ENCODE data around the gene ACSF3.
"Not testable (repeated sequence)": the region's sequence is repeated elsewhere in the genome, so short reads cannot be mapped to it uniquely, and the experiment has no call there.

ACSF3 gene

DNA sequence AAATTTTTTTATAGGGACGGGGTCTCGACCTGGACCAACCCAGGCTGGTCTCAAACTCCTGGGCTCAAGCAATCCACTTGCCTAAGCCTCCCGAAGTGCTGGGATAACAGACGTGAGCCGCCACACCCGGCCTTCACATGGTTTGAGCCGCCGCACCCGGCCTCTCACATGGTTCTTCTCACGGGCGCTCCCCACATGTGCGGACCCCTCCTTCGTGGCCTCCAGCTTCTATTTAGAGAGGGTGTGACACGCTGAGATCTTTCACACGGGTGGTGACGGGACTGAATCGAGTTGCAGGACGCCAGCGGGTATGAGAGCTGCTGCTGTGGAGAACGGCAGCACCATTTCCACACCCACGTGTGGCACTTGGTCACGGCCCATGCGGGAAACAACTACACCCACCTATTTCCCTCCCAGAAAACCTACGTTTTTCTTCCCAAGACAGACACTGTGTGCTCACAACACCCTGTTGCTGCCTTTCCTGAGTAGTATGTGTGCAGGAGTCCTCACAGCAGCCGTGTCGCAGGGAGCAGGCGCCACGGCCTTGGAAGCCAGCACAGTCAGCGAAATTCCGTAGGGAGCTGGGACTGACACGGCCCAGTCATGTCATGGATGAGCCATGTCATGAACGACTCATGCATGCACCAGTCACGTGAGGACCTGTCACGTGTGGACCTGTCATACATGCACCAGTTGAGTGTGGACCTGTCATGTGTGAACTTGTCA, 20.1 kb upstream of the ACSF3 start:
- no peak for FAIRE-seq

GRCh38 chr16:89074072-89074674, 19.5 kb upstream of the ACSF3 start:
- not testable (repeated sequence) for FAIRE-seq

DNA sequence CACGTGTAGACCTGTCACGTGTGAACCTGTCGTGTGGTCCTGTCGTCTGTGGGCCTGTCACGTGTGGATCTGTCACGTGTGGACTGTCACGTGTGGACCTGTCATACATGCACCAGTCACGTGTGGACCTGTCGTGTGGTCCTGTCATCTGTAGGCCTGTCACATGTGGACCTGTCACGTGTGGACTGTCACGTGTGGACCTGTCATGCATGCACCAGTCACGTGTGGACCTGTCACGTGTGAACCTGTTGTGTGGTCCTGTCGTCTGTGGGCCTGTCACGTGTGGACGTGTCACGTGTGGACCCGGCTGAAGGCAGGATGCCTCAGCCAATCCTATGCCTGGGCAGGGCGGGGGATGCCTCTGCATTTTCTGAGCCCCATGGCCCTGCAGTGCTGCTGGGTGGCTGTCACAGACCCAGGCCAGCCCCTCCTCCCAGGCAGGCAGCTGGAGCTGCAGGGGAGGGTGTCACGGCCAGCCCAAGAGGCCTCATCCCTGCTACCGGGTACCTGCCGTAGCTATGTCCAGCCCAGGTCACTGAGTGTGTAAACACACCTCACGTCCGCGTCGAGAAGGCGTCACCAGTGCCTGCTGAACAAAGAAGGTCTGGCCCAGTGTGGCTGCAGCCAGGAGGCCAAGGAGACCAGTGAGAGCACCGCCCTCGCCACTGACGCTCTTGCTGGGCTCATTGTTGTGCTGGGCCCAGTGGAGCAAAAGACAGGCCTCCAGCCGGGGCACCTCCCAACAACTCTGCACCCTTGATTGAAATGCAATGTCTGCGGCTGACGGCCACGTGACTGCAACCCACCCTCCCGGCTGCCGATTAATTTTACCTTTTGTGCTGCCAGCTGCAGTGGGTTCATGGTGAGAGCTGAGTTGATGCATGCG, 18.6 kb upstream of the ACSF3 start:
- no peak for FAIRE-seq

GRCh38 chr16:89076159-89076558, 17.5 kb upstream of the ACSF3 start:
- FAIRE-seq = no peak

DNA sequence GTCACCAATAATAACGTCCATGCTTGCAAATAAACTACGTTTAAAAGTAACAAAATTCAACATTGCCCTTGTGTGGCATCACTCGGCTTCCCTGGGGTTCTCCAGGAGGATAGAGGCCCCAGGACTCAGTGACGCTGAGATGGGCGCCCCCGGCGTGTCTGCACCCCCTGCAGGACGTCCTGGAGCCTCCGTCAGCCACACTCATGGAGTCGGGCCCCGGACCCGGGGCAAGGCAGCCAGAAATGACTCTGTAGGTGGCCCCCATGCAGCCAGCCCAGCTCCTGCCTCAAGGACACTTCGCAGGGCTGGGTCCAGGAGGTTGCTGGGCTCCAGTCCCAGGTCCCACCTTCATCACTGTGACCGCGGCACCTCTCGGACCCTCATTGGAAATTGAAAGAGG, 16.6 kb upstream of the ACSF3 start:
- FAIRE-seq = no peak

- no peak for FAIRE-seq
Observed at GRCh38 chr16:89078172-89078571, 15.5 kb upstream of the ACSF3 start.

DNA sequence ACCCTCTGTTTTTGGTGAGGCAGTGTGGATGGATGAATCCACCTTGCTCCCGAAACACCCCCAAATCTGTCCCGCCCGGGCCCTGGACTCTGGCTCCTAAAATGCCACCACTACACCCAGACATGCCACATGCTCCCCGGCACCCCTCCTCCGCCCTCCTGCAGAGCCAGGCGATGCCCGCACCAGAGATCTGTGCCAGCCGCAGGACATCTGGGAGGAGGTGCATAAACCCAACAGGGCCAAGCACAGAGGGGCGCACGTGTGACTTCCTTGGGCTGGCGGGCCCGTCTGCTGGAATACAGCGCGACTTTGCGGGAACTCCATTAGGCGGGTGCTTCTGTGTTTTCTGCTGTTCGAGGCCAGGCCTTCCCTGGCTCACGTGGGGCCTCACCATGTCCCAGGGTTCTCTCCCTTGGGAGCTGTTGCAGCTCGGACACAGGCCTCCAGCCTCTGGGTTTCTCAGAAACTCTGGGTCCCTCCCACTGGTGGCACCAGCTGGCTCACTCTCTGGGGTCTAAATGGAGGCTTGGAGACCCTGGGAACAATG, 14.1 kb upstream of the ACSF3 start:
- no peak for FAIRE-seq

DNA sequence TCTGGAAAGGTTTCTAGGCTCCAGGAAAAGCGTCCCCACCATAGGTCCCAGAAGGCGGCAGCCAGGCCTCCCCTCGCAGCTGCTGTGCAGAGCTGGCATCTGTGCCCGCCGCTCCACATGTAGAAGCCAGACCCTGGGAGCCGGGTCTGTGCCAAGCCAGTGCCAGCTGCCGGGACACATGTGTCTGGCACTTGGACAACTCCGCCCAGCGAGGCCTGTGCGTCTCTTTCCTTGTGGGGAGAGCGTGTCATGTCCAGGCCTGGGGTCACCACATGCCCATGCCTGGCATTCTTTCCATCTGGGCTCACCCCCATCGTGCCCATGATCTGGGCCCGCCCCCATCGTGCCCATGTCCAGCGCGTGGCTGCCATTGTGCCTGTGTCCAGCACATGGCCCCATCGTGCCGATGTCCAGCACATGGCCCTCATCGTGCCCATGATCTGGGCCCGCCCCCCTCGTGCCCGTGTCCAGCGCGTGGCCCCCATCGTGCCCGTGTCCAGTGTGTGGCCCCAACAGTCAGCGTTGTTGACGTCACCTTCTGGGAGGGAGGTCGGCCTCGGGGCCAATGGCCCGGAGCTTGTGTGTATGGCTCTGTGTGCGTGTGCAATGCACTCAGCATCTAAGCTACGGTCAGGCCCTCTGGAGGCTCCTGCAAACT, 13.3 kb upstream of the ACSF3 start:
- no peak for FAIRE-seq

DNA sequence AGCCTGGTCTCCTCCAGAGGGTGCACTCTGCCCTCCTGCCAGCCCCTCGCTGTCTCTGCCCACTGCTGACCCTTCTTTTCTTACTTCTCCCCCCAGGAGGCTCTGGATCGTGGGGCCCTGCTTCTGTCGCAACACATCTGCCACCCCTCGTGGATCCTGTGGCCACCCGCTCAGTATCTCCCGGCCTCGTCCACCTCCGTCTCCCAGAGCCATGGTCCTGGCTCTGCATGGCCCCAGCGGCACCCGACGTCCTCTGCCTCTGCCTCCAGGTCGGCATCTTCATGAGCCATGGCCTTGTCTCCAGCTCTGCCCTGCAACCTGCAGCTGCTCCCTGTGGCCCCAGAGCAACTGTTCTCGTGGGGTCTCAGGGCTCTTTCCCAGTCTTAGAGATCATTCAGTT, 12.1 kb upstream of the ACSF3 start:
- FAIRE-seq = no peak

GRCh38 chr16:89084411-89084810, 9.2 kb upstream of the ACSF3 start:
- FAIRE-seq = no peak

GRCh38 chr16:89084814-89085612, 8.6 kb upstream of the ACSF3 start:
- FAIRE-seq = no peak

- no peak for FAIRE-seq
Observed at GRCh38 chr16:89085755-89086154, 7.9 kb upstream of the ACSF3 start.

GRCh38 chr16:89087922-89088497, 5.6 kb upstream of the ACSF3 start:
- FAIRE-seq = no peak

GRCh38 chr16:89089120-89089519, 4.5 kb upstream of the ACSF3 start:
- no peak for FAIRE-seq

GRCh38 chr16:89090182-89090630, 3.4 kb upstream of the ACSF3 start:
- no peak for FAIRE-seq

DNA sequence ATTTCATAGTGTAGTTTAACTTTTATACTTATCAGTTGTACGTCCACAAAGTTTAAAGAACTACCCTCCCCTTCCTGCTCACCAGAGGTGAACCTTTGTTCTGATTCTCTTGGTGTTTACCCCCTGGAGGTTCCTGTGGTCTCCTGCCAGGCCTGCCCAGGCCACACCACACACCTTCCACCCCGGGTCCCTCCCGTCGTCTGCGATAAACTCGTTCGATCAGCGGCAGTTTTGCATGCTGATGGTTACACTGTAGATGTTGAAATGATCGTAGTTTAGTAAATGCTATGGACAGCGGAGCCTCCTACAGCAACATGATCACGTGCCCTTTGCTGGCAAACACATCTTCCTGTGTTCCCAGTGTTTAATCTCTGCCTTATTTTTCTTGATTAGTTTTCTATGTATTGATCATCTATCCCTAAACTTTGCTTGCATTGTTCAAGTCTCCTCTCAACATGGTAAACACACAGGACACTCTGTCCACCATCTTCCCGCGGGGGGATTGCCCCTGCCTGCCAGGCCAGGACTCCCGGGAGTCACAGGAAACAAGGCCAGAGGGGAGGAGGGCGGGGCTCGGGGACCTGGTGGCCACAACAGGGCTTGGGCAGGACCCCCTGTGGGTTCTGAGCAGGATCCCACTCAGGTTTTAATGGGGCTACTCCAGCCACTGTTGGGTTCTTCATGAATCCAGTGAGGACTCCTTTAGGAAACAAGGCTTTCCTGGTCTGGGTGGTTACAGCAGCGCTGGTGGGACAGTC, 2.8 kb upstream of the ACSF3 start:
- no peak for FAIRE-seq

- FAIRE-seq = no peak
Observed at GRCh38 chr16:89092013-89092412, 1.6 kb upstream of the ACSF3 start.

DNA sequence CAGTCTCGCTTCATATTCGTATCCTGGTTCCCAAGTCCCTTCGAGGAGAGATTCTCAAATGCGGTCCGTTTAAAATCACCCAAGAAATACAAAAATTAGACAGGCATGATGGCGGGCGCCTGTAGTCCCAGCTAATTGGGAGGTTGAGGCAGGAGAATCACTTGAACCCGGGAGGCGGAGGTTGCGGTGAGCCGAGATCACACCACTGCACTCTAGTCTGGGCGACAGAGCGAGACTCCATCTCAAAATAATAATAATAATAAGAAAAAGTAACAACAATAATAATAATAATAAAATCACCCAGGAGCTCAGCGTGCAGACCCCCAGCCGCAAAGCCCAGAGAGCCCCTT, 425 bp upstream of the ACSF3 start:
- not testable (repeated sequence) for FAIRE-seq

- FAIRE-seq = no peak
Observed at GRCh38 chr16:89094252-89094879, 714 bp downstream of the ACSF3 start.

- no peak for FAIRE-seq
Observed at GRCh38 chr16:89094880-89095258, 1.2 kb downstream of the ACSF3 start.

Measured in A204.1 (cell line).